Measurements from ENCODE around the gene SORCS2.

GRCh38 chr4:7447236-7447635, 254.9 kb downstream of the SORCS2 start:
- TF ChIP-seq CTCF (IDR thresholded peaks at IDR 0.05; ENCODE audit: low read depth, low read length, poor library complexity, severe bottlenecking), result no peak
- no peak for TF ChIP-seq EZH2phosphoT487 (IDR thresholded peaks at IDR 0.05; ENCODE audit: borderline replicate concordance, low read length)

All from DOHH2 (cell line).